HG02943 (cell line): ENCODE data around the gene UROC1.
"Not testable (repeated sequence)": the region's sequence is repeated elsewhere in the genome, so short reads cannot be mapped to it uniquely, and the experiment has no call there.

Experiments used
- ATAC-seq: cut with Tn5 transposase; IDR thresholded peaks from one replicate; pipeline ENCODE4 v1.9.1; 2021; ENCODE audit warnings: mild to moderate bottlenecking, low read depth, moderate library complexity; ENCODE audit not compliant: unreplicated experiment

UROC1 gene

DNA sequence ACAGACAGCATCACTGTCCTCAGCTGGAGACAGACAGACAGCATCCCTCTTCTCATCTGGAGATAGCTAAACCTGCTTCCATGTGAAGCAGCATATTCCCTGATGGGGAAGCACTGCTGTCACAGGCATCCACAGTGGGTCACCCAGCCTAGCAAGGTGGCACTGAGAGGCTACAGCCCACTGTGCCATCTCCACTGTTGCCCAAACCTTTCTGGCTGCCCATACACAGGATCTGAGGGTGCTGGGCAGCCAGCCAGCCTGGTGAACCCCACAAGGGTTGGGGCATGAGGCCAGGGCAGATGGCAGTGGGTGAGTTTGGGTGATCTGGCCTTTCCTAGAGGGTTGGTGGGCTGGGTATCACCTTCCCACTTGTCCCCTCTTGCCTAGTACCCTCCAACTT is 18.1 kb upstream of the UROC1 start:
- ATAC-seq: no peak

GRCh38 chr3:126534716-126535115 is 17.1 kb upstream of the UROC1 start:
- not testable (repeated sequence) for ATAC-seq

DNA sequence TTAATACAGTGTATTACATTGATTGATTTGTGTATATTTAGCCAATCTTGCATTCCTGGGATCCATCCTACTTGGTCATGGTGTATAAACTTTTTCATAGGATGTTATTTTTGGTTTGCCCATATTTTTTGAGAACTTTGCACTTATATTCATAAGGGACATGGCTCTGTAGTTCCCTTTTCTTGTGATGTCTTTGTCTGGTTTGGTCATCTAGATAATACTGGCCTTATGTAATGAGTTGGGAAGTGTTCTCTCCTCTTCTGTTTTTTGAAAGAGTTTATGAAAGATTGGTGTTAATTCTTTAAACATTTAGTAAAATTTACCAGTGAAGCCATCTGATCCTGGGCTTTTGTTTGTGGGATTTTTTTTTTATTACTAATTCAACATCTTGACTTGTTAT is 15.9 kb upstream of the UROC1 start:
- no peak for ATAC-seq

- ATAC-seq: no peak
Measured at GRCh38 chr3:126531051-126531330, 13.4 kb upstream of the UROC1 start.

- ATAC-seq: no peak
Measured at GRCh38 chr3:126530171-126531050, 12.8 kb upstream of the UROC1 start.

GRCh38 chr3:126529585-126530170 is 12.1 kb upstream of the UROC1 start:
- ATAC-seq: no peak

DNA sequence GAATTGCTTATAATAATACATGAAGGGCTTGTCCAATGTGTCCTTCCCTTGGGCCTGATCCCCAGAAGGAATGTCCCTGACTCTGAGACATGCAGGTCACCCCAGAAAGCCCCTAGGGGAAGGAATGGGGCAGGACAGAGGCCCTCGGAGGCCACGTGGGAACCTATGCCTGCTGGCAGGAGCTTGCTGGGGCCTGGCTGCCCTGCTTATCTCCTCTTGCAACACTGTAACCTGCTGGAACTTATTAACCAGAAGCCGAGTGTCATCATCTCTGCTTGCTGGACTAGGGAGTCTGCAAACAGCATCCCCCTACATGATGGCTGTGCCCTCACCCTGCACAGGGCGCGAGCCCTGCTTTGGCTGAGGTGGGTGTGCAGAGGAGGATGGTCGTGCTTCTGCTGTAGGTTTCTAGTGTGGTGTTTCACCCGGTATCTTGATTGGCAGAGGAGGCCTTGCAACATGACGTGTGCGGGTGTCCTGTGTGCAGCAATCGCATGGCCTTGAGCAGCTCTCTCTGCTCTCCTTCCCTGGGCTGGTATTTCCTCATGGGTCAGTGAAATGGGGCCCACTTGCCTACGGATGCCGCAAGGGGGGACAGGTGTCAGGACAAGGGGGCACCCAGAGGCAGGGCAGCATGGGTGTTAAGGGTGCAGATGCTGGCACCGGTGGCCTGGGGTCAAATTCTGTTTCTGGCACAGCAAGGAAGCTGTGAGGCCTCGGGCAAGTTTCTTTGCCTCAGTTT is 11.4 kb upstream of the UROC1 start:
- no peak for ATAC-seq

DNA sequence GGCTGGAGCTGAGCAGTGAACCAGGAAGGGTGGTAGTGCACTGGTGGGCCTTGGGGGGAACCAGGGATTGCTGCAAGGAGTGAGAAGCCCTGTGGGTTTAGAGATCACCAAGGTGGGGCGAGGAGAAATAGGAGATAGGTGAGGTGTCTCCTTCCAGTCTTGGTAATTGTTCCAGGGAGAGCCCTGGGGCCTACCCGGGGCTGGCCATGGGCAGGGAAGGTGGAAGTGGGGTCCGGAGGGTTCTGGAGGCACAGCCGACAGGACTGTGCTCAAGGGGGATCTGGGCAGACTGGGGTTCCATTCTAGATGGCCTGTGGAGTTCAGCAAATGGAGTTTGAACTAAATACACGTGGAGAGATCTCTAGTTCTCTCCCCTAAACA is 10.8 kb upstream of the UROC1 start:
- ATAC-seq: no peak

- ATAC-seq: no peak
Measured at GRCh38 chr3:126527455-126528211, 10.1 kb upstream of the UROC1 start.

DNA sequence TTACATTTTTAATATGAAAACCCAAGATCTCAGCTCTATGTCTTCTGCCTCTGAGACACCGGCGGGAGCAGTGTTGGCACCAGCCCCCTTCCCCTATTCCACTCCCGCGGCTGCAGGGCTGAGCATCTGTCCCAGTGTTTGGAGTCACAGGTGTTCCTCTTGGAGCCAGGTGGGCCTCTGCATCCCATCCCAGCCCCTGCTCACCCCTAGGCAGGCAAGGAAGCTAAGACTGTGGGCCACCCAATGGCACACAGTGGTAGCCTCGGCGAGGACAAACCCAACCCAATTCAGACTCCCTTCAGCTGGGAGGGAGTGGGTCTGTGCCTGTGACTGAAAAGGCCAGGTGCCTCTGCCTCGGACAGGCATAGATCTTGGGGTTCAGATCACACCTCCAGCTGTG is 9.4 kb upstream of the UROC1 start:
- ATAC-seq: no peak

- no peak for ATAC-seq
Measured at GRCh38 chr3:126526668-126527005, 9.1 kb upstream of the UROC1 start.

DNA sequence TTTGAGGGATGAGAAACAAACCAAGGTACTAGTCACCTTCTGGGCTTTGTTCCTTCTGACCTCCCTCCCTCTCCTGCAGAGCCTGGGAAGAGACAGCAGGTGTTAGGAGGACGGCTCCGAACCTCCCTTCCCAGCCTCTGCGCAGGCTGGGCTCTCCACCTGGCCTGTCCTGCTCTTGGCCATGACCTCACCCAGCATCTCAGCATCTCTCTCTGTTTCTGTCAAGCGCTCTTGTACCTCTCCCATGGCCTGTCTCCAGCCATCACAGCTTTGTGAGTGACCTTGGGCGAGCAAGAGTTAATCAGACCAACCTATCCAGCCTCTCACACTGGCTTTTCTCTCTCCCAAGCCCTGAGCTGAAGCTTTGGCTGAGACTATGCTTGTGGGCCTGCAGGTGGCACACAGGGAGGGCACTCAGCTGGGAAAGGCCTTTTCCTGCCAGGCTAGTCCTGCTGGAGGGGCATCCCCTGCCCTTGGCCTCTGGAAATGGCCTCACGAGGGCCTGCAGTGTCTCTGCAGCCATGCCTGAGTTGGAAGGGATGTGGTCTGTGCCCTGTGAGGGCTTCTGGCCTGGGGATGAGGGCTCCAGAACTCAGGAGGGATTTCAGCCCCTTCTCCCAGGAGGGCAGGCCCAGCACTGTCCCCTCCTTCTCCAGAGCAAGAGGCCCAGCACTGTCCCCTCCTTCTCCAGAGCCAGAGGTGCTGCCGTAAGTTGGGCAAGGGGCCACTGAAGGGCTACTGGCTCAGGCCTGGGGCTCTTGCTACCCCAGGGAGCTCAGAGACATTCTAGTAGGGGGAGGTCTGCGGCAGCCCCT is 8.5 kb upstream of the UROC1 start:
- no peak for ATAC-seq

DNA sequence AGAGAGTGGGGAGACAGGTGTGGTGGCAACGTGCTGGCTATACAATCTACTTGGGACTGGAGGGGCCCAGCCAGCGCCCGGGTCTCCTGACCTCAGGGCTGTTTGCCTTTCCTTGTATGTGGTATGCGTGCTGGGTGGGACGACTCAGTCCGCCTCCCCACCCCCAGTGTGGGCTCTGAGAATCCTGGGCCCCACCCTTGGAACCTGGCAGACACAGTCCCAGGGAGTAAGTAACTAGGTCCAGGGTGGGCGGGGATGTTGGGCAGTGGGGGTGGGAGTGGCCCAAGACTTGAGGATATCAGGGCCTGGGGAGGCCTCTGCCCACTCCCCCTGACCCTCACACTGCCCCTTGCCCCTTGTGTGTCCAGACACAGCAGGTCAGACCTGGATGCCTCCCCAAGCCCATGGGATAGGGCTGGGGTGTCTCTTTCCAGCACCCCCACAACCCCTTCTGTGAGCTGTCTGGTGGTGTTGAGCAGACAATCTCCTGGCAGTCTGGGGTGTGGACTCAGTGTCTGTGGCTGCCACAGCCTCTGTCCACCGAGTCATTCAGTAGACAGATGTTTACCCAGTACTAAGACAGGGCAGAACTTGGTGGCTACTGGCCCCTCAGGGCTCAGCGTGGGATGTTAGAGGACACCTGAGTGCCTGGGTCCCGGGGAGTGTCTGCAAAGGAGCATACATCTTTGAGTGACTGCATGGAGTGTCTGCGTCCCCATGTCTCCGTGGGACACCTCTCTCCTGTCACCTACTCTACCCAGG is 7.7 kb upstream of the UROC1 start:
- ATAC-seq: no peak

DNA sequence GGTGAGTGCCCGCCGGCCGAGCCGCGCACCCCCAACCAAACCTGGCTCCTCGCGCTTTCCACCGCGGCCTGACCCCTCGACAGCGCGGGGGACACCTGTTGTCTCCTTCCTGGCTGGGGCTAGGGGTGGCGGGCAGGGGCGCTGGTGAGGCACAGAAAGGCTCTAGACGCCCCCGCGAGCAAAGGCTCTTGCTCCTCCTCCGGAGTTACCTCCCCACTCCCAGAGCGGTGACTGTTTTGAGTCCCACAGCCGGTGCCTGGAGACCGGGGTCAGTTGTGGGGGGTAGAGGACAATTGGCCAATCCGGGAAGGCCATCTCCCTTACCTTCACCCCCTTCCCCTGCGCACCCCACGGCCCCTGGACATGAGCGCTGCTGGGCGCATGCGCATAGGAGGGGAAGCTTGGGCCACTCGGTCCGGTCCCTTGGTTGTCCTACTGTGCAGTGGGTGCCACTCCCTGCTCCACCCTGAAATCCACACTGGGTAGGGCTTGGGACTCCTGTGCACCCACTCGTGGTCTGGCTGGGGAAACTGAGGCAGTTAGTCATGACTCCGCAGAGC is 6.9 kb upstream of the UROC1 start:
- no peak for ATAC-seq

- ATAC-seq: no peak
Measured at GRCh38 chr3:126523745-126524428, 6.3 kb upstream of the UROC1 start, which contains the start of gene CHST13. Gene CHST13 (plus strand): TSS chr3:126524155. CDS start chr3:126524333, 178 bp downstream.

DNA sequence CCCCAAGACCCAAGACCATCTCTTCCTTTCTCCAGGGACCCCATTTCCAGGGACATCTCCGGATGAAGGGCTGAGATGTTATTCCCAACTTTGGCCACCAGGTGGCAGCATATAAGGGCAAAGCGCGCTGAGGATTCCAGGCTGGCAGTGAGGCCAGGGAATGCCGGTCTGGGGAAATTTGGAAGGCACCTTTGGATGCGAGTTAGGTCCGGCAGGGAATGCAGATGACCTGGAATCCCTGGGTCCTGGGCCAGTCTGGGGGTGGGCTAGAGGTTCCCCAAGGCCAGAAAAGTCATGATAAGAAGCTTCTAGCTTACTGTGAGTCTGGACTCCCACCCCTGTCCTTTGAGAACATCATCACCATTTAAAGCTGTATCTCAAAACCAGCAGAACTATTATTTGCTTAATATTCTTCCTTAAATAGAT is 4.8 kb upstream of the UROC1 start:
- no peak for ATAC-seq

- no peak for ATAC-seq
Measured at GRCh38 chr3:126521122-126521891, 3.7 kb upstream of the UROC1 start.
